HG03045 (cell line): ENCODE measurements around the gene NYAP1.
"Not testable (repeated sequence)": the region's sequence is repeated elsewhere in the genome, so short reads cannot be mapped to it uniquely, and the experiment has no call there.

Experiments
- ATAC-seq: cut with Tn5 transposase; IDR thresholded peaks from one replicate; pipeline ENCODE4 v1.9.1; 2021; ENCODE audit warnings: mild to moderate bottlenecking, moderate library complexity; ENCODE audit not compliant: unreplicated experiment

NYAP1 gene

DNA sequence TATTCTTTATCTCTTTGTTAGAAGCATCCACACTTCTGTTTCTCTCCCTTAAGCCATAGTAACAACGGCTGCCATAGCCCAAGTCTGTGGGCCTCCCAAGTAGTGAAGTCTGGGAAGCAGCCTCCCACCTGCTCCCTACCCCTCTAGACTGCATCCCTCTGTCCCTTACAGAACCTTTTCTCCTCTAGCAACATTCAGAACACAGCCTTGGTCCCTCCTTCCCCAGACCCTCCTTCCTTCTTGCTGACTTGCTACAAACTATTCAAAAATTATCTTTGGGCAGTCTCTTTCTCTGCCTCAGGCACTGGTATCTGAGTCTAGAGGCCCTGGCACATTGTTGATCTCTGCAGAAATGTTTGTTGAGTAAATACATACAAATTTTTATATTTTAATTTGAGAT is 2.3 kb upstream of the NYAP1 start:
- no peak for ATAC-seq

DNA sequence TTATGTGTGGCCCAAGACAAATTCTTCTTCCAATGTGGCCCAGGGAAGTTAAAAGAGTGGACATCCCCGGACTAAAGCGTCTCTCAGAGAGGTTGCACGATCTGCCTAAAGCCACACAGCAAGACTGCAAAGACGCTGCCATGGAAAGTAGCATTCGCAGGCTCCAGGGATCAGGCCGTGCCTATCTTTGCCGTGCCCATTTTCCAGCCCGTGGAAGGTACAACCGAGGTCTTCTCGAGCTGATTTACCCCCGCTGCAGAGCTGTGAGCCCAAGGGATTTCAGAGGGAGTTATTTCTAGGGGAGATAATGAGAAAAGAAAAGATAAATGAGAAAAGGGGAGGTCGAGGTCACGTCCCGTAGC is 1.0 kb upstream of the NYAP1 start:
- ATAC-seq, result no peak

DNA sequence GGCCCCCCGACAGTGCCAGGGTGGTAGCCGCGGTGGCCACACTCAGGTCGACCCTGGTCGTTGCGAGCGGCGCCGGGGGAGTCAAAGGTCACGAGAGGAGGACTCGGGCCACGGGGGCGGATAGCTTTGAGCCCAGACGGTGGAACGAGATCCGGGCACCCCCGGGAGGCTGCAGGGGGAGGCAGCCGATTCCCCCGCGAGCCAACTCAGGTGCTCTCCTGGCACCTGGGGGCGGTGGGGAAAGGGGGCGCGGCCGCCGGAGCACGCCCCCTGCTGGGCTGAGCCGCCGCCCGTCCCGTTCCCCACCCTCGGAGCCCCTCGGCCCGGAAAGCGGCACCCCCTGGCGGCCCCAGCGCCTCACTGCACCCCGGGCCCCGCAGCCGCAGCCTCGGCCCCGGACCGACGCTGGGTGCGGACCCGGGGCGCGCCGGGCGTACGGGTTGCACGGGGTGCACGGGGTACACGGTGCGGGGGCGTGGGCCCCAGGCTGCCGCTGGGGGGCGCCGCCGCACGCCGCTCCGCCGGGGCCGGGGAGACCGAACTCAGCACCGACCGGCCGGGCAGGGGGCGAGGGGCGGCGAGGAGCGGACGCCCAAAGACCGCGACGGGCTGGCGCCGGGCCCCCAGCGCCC is 521 bp upstream of the NYAP1 start:
- peak; percentile 61 for ATAC-seq

DNA sequence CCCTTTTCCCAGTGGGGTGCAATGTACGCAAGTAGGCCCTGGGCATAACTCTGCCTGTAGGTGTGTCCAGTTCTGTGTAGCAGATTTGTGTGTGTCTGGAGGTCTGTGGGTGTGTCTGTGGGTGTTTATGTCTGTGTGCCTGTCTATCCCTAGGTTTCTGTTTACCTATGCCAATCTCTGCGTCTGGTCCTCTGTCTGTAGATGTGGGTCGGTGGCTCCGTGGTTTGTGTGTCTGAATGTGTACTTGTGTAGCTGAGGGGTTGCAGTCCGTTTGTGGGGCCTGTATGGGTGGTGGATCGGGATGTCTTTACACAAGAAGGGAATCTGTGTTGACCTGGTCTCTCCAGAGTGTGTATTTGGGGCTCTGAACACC is 932 bp downstream of the NYAP1 start:
- no peak for ATAC-seq

DNA sequence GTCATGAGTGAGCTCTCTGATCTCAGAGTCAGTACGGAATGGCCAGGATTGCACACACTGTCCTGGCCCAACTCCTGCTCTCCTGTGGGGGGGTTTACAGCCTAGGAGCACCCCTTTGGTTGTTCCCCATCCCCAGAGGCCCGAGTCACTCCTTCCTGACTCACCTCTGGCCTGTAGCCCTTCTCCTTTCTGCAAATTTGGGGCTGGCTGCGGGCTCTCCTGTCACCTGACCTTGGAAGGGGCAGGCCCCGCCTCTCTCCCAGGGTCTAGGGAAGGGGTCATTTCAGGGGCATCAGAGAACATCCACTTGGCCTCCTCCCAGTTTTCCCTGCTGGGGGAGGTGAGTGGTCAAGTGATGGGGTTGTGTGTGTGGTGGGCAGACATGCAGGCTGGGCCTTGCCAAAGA is 1.7 kb downstream of the NYAP1 start:
- ATAC-seq, result no peak

DNA sequence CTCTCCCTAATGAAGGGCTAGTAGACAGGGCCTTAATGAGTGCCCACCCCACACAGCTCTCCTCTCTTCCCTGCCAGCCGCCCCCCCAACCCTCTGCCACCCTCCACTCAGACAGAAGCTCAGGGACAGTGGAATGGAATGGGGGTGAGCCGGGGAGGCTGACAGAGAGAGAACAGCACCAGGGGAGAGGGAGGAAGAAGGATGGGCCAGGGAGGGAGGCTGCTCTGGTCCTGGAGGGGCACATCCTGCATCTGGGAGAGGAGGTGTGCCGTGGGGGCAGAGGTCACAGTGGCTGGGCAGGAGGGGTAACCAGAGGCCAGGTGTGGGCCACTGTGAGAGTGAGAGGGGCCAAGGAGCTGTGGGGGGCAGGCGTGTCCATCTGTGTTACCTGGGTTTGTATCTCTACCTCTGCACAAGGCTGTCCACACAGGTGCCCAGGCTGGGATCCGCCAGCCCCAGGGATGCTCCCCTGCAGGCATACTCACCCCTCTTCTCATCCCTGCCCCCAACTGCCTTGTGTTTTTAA is 2.4 kb downstream of the NYAP1 start:
- ATAC-seq, result no peak

DNA sequence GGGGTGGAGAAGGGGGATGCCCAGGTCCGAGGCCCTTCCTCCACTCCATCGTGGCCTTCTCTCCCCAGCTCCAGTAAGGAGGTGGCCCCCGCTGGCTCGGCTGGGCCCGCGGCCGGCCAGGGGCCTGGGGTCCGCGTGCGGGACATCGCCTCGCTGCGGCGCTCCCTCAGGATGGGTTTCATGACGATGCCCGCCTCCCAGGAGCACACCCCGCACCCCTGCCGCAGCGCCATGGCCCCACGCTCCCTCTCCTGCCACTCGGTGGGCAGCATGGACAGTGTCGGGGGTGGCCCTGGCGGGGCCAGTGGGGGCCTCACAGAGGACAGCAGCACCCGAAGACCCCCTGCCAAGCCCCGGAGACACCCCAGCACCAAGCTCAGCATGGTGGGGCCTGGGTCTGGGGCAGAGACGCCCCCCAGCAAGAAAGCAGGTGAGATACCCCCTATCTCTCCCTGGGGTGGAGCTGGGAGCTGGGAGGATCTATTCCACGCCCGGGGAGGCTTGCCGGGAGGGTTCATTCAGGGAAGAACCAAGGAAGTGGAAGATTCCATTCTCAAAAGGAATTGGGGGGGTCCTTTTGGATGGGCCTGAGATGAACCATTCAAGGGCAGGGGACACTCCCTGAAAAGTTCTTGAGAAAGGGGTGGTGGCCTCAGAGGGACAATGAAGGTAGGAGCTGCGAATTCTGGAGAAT is 3.2 kb downstream of the NYAP1 start:
- no peak for ATAC-seq

DNA sequence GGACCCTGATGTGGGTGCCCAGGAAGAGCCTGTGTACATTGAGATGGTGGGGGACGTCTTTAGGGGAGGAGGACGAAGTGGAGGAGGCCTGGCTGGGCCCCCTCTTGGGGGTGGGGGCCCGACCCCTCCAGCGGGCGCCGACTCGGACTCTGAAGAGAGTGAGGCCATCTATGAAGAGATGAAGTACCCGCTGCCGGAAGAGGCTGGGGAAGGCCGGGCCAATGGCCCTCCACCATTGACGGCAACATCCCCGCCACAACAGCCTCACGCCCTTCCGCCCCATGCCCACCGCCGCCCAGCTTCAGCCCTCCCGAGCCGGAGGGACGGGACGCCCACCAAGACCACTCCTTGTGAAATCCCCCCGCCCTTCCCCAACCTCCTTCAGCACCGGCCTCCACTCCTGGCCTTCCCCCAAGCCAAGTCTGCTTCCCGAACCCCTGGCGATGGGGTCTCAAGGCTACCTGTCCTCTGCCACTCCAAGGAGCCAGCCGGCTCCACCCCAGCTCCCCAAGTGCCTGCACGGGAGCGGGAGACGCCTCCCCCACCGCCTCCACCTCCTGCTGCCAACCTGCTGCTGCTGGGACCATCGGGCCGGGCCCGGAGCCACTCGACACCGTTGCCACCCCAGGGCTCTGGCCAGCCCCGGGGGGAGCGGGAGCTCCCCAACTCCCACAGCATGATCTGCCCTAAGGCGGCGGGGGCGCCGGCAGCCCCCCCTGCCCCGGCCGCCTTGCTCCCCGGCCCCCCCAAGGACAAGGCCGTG is 4.8 kb downstream of the NYAP1 start:
- no peak for ATAC-seq

DNA sequence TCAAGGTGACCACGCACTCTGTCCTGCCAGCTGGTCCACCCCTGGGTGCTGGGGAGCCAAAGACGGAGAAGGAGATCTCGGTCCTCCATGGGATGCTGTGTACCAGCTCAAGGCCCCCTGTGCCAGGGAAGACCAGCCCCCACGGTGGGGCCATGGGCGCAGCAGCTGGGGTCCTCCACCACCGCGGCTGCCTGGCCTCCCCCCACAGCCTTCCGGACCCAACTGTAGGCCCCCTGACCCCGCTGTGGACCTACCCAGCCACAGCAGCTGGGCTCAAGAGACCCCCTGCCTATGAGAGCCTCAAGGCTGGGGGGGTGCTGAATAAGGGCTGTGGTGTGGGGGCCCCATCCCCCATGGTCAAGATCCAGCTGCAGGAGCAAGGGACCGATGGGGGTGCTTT is 5.4 kb downstream of the NYAP1 start:
- no peak for ATAC-seq

DNA sequence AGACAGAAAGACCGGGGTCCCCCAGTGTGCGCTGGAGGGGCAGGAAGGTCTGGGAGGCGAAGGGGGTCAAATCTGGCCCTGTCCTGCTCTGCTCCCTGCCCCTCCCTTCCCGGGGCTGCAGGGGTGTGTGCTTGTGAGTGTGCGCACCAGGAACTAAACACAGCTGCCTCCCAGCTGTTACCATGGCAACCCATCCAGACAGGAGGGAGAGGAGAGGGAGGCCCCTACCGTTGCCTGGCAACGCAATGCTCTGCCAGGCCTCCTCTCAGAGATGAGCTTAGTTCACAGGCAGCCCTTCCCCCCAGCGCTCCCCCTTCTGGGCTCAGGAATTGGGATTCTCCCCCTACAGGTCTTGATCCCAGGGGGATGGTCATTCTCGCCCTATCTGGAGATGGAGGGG is 6.1 kb downstream of the NYAP1 start:
- ATAC-seq, result no peak

DNA sequence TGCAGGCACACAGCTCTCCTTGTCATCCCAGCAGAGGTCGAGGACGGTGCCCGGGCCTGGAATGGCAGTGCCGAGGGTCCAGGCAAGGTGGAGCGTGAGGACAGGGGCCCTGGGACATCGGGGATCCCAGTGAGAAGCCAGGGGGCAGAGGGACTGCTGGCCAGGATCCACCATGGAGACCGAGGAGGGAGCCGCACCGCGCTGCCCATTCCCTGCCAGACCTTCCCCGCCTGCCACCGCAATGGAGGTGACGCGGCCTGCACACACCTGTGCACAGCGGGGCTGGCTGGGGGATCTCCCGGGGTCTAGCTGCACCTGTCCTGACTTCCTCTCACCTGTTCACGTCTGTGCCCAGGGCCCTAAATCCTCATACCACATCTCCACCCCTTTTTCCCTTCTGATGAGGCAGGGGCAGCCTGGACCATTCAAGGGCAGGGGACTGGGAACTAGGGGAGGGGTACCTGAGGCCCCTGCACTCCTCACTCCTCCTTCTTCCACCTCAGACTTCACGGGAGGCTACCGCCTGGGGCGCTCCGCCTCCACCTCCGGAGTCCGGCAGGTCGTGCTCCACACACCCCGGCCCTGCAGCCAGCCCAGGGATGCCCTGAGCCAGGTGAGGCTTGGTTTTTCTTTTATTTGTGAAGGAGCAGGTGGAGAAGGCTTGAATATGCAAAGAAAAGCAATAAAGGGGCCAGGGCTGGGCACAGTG is 6.9 kb downstream of the NYAP1 start:
- no peak for ATAC-seq

DNA sequence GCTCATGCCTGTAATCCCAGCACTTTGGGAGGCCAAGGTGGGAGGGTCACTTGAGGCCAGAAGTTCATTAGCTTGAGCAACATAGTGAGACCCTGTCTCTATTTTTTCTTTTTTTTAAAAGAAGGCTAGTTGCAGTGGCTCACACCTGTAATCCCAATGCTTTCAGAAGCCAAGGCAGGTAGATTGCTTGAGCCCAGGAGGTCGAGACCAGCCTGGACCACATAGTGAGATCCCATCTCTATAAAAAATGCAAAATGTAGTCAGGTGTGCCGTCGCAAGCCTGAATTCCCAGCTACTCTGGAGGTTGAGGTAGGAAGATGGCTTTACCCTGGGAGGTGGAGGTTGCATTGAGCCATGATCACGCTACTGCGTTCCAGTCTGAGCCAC is 7.5 kb downstream of the NYAP1 start:
- ATAC-seq, result no peak

DNA sequence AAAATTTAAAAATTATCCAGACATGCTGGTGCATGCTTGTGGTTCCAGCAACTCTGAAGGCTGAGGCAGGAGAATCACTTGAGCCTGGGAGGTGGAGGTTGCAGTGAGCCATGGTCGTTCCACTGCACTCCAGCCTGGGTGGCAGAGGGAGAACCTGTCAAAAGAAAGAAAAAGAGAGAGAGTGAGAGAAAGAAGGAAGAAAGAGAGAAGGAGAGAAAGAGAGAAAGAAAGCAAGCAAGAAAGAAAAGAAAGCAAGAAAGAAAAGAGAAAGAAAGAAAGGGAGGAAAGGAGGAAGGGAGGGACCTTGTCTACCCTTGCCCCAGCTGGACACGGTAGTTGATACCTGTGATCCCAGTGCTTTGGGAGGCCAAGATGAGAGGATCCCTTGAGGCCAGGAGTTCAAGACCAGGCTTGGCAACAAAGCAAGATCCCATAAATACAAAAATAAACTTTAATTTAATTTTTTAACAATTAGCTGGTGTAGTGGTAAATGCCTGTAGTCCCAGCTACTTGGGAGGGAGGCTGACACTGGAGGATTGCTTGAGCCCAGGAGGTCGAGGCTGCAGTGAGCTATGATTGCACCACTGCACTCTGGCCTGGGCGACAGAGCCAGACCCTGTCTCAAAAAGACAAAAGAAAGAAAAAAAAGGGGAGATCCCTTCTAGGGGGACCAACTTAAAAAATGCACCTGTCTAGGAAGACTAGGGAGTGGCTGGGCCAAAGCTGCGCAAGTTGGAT is 9.2 kb downstream of the NYAP1 start:
- ATAC-seq, result no peak

DNA sequence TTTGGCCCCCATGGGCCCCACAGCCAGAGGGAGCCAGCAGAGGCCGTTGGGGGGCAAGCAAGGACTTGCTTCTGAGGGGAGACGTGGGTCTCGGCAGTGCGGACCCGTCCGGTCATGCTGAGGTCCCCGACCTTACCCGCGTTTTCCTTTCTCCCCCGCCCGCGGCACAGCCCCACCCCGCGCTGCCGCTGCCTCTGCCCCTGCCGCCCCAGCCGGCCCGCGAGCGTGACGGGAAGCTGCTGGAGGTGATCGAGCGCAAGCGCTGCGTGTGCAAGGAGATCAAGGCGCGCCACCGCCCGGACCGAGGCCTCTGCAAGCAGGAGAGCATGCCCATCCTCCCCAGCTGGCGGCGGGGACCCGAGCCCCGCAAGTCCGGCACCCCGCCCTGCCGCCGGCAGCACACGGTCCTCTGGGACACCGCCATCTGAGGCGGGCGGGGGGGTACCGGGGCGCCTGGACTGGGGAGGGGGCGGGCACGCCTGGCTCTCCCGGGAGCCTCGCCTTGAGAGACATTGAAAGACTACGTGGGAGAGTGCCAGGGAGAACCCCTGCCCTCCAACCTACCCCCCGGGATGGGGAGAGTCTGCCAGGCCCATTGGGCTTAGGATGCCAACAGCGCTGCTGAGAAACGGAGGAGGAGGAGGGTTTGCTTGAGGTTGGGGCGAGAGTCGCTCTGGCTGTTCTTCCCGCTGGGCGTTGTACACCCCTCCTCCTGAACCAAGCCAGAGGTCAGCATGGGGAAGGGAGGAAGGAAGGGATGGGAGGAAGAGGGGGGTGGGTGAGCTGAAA is 9.9 kb downstream of the NYAP1 start:
- no peak for ATAC-seq

DNA sequence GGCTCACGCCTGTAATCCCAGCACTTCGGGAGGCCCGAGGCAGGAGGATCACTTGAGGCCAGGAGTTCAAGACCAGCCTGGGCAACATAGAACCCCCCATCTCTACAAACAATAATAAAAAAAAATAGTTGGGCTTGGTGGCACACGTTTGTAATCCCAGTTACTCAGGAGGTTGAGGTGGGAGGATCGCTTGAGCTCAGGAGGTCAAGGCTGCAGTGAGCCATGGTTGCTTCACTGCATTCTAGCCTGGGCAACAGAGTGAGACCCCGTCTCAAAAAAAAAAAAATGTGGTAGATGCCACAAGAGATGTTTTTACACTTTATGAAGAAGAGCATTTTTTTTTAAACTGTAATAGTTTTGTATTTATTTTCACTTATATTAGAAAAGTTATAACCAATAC is 12.8 kb downstream of the NYAP1 start:
- no peak for ATAC-seq

DNA sequence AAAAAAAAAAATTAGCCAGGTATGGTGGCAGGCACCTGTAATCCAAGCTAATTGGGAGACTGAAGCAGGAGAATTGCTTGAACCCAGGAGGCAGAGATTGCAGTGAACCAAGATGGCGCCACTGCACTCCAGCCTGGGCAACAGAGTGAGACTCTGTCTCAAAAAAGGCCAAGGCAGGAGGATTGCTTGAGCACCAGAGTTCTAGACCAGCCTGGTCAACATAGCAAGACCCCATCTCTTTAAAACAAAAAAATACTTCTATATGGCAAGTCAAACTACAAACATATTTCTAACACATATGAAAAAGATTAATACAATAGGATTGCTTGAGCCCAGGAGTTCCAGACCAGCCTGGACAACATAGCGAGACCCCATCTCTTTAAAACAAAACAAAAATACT is 17.0 kb downstream of the NYAP1 start:
- not testable (repeated sequence) for ATAC-seq

DNA sequence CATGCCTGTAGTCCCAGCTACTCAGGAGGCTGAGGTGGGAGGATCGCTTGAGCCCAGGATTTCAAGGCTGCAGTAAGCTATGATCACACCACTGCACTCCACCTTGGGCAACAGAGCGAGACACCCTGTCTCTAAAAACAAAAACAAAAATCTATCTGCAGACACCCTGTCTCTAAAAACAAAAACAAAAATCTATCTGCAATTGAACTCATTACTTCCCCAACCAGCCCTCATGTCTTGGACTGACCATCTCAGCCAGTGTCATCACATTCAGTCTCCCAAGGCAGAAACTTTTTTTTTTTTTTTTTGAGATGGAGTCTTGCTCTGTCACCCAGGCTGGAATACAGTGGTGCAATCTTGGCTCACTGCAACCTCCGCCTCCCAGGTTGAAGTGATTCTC is 20.3 kb downstream of the NYAP1 start:
- ATAC-seq, result not testable (repeated sequence)

DNA sequence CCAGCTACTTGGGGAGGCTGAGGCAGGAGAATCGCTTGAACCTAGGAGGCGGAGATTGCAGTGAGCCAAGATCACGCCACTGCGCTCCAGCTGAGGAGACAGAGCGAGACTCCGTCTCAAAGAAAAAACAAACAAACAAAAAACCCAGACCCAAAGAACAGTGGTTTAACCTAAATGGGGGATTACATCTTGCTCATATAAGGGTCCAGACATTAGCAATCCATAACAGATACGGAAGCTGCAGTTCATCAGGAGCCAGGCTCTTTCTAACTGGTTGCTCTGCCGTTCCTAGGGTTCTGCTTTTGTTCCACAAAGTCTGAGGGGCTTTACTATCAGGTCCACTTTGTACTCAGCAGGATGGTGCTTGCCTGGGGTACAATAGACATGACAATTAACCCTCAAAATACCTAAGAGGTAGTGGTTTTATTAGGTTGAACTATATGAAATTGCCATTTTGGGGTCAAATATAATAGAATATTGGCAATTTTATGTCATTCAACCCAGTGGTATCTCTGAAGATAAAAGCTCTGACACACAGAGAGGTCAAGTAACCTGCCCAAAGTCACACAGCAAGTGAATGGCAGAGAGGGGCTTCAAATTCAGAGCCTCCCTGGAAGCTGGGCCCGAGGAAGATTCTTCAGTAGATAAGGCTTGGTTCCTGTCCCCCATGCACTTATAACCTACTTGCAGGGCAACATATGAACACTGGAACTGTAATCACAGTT is 21.3 kb downstream of the NYAP1 start:
- no peak for ATAC-seq

DNA sequence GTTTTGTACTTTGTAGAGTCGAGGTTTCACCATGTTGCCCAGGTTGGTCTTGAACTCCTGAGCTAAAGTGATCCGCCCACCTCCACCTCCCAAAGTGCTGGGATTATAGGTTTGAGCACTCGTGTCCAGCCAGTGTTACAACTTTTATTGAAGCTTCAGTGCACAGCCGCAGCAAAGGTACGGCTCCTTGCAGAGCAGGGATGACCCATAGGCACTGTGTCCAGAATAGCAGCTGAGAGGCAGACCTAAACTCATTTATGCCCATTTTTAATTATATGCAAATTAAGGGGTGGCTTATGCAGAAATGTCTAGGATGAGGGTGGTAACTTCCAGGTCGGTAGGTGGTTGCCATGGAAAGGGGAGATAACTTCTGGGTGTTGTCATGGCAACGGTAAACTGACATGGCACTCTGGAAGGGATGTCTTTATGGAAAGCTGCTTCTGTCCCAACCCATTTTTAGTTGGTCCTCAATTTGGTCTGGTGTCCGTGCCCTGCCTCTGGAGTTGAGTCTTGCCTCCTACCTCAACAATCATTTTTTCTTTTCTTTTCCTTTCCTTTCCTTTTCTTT is 22.7 kb downstream of the NYAP1 start:
- ATAC-seq, result no peak
